H1 (cell line): Measurements from ENCODE around the gene TOB1. TPM values are rescaled to one million over a fixed set of nuclear protein-coding genes. Genes with fewer than 3 reads are reported as not detected.

ENCODE experiments used
- CTCF ChIA-PET: fragments of 300-600 bp; sonication (Branson Sonifier 250); formaldehyde crosslinking; loops from one replicate; lab custom pipeline; 2021; ENCODE audit not compliant: partially characterized antibody; lab: Charles Lee
- POLR2A ChIA-PET: fragments of 300-600 bp; sonication (Branson Sonifier 250); formaldehyde crosslinking; loops from one replicate; lab custom pipeline; 2021; ENCODE audit warnings: inconsistent platforms; ENCODE audit not compliant: partially characterized antibody; lab: Charles Lee
- DNase-seq, 2 experiments: peaks; one replicate each; pipeline versions ENCODE4 v3.0.0 to v3.0.0-alpha.2; 2010 to 2022; ENCODE audit warnings: low spot score in 2 of 2, low read depth in 1 of 2, mixed read lengths in 1 of 2
- FAIRE-seq: peaks from 2 replicates; lab custom pipeline; 2011; peaks lifted over from hg19 to GRCh38; lab: Jason Lieb, UNC
- H2AFZ ChIP-seq: 2 replicates; pipeline ENCODE4 v1.8.1; 2012; ENCODE audit warnings: low read length, inconsistent platforms
- H2AK5ac ChIP-seq: 2 replicates; pipeline ENCODE4 v1.6.1; 2013; ENCODE audit warnings: low read depth, low read length
- H2BK120ac ChIP-seq: replicated peaks from 2 replicates; pipeline ENCODE3; 2013; ENCODE audit warnings: low read depth, low read length, inconsistent platforms
- H2BK12ac ChIP-seq: 2 replicates; pipeline ENCODE4 v1.6.1; 2013; ENCODE audit warnings: low read depth, low read length
- H2BK15ac ChIP-seq: 2 replicates; pipeline ENCODE4 v1.6.1; 2013; ENCODE audit warnings: low read length
- H2BK20ac ChIP-seq: 2 replicates; pipeline ENCODE4 v1.6.1; 2013; ENCODE audit warnings: low read length
- H2BK5ac ChIP-seq: 2 replicates; pipeline ENCODE4 v1.6.1; 2013; ENCODE audit warnings: low read depth, low read length
- H3K14ac ChIP-seq: 2 replicates; pipeline ENCODE4 v1.6.1; 2013; ENCODE audit warnings: inconsistent platforms; ENCODE audit not compliant: insufficient read length
- H3K18ac ChIP-seq: 2 replicates; pipeline ENCODE4 v1.6.1; 2013; ENCODE audit warnings: low read length; ENCODE audit errors: extremely low read depth
- H3K23ac ChIP-seq: 2 replicates; pipeline ENCODE4 v1.6.1; 2013; ENCODE audit warnings: inconsistent platforms; ENCODE audit not compliant: insufficient read length
- H3K23me2 ChIP-seq: 2 replicates; pipeline ENCODE4 v1.6.1; 2013; ENCODE audit warnings: low read depth, low read length
- H3K27ac ChIP-seq: 2 replicates; pipeline ENCODE4 v1.6.1; 2011; ENCODE audit warnings: low read depth, low read length, inconsistent platforms
- H3K27me3 ChIP-seq, 4 experiments: replicated peaks in 1 of 4; 1 replicate in 1 of 4; 2 replicates in 3 of 4; pipeline versions ENCODE4 v1.6.1 to v1.8.1; 2011 to 2013; ENCODE audit warnings: low read length in 3 of 4, mild to moderate bottlenecking in 3 of 4, inconsistent platforms in 2 of 4, mixed read lengths in 2 of 4, moderate library complexity in 1 of 4; ENCODE audit not compliant: control insufficient read depth in 3 of 4, insufficient read depth in 3 of 4; ENCODE audit errors: extremely low read depth in 1 of 4
- H3K36me3 ChIP-seq, 4 experiments: 2 replicates each; pipeline versions ENCODE4 v1.6.1 to v1.8.1; 2011 to 2013; ENCODE audit warnings: mild to moderate bottlenecking in 4 of 4, low read length in 3 of 4, moderate library complexity in 2 of 4, control low read depth in 1 of 4, inconsistent platforms in 1 of 4; ENCODE audit not compliant: insufficient read depth in 4 of 4, control insufficient read depth in 2 of 4
- H3K4ac ChIP-seq: replicated peaks from 2 replicates; pipeline ENCODE3; 2013; ENCODE audit warnings: low read length, low read depth, mixed read lengths, inconsistent platforms; ENCODE audit not compliant: insufficient read length
- H3K4me1 ChIP-seq, 4 experiments: replicated peaks in 1 of 4; 1 replicate in 1 of 4; 2 replicates in 3 of 4; pipeline versions ENCODE4 v1.6.1 to v1.8.1; 2011 to 2013; ENCODE audit warnings: low read length in 3 of 4, inconsistent platforms in 2 of 4, mixed read lengths in 1 of 4; ENCODE audit not compliant: insufficient read depth in 4 of 4, control insufficient read depth in 3 of 4
- H3K4me2 ChIP-seq, 2 experiments: 2 replicates each; pipeline versions ENCODE4 v1.6.1 to v1.8.1; 2011 to 2013; ENCODE audit warnings: low read depth in 2 of 2, low read length in 2 of 2, control low read depth in 1 of 2, inconsistent platforms in 1 of 2, mild to moderate bottlenecking in 1 of 2; ENCODE audit not compliant: insufficient read depth in 1 of 2
- H3K4me3 ChIP-seq, 4 experiments: fragments of 200-600, 300-600 bp in 1 of 4; sonication (generic), shearing (Covaris generic), sonication (Bioruptor Twin) in 1 of 4; 2 replicates each; pipeline versions ENCODE4 v1.5.1 to v1.8.1; 2011 to 2016; ENCODE audit warnings: low read length in 4 of 4, low read depth in 3 of 4, control low read depth in 2 of 4, inconsistent platforms in 2 of 4, mild to moderate bottlenecking in 2 of 4, mixed read lengths in 1 of 4, moderate library complexity in 1 of 4; ENCODE audit not compliant: insufficient read depth in 2 of 4; ENCODE audit errors: extremely low read depth in 1 of 4
- H3K56ac ChIP-seq: replicated peaks from 2 replicates; pipeline ENCODE3; 2013; ENCODE audit warnings: low read depth, mild to moderate bottlenecking, mixed read lengths, low read length, inconsistent platforms; ENCODE audit not compliant: insufficient read length
- H3K79me1 ChIP-seq: 2 replicates; pipeline ENCODE4 v1.6.1; 2013; ENCODE audit warnings: low read depth, low read length, control low read depth
- H3K79me2 ChIP-seq, 2 experiments: 2 replicates each; pipeline versions ENCODE4 v1.6.1 to v1.8.1; 2012 to 2013; ENCODE audit warnings: low read length in 2 of 2, mild to moderate bottlenecking in 2 of 2, inconsistent platforms in 1 of 2; ENCODE audit not compliant: insufficient read depth in 2 of 2, control insufficient read depth in 1 of 2
- H3K9ac ChIP-seq, 4 experiments: replicated peaks in 1 of 4; 1 replicate in 1 of 4; 2 replicates in 3 of 4; pipeline versions ENCODE4 v1.6.1 to v1.8.1; 2011 to 2013; ENCODE audit warnings: low read depth in 3 of 4, low read length in 3 of 4, control low read depth in 2 of 4, mild to moderate bottlenecking in 2 of 4, moderate library complexity in 2 of 4, inconsistent platforms in 1 of 4; ENCODE audit errors: extremely low read depth in 1 of 4
- H3K9me3 ChIP-seq, 2 experiments: 2 replicates each; pipeline versions ENCODE4 v1.6.1 to v1.8.1; 2012 to 2013; ENCODE audit warnings: mild to moderate bottlenecking in 2 of 2, moderate library complexity in 2 of 2, control low read depth in 1 of 2, inconsistent platforms in 1 of 2, low read depth in 1 of 2, low read length in 1 of 2, mixed read lengths in 1 of 2; ENCODE audit not compliant: insufficient read depth in 2 of 2
- H4K20me1 ChIP-seq, 2 experiments: replicated peaks in 1 of 2; 2 replicates each; pipeline versions ENCODE3 to v1.8.1; 2011 to 2013; ENCODE audit warnings: inconsistent platforms in 2 of 2, low read length in 2 of 2, mild to moderate bottlenecking in 1 of 2; ENCODE audit not compliant: insufficient read depth in 2 of 2, control insufficient read depth in 1 of 2
- H4K5ac ChIP-seq: 2 replicates; pipeline ENCODE4 v1.6.1; 2013; ENCODE audit warnings: low read length, low read depth, mixed read lengths, inconsistent platforms; ENCODE audit not compliant: insufficient read length
- H4K8ac ChIP-seq: 2 replicates; pipeline ENCODE4 v1.8.0; 2013; ENCODE audit warnings: mild to moderate bottlenecking, moderate library complexity, low read length, inconsistent platforms; ENCODE audit not compliant: insufficient read depth; ENCODE audit errors: extremely low read depth
- H4K91ac ChIP-seq: replicated peaks from 2 replicates; pipeline ENCODE3; 2013; ENCODE audit warnings: low read length, mixed read lengths, inconsistent platforms; ENCODE audit not compliant: insufficient read length
- BACH1 ChIP-seq: IDR thresholded peaks from 2 replicates; pipeline ENCODE4 v1.6.1; 2012; ENCODE audit warnings: low read length, improper control_type of control experiment
- CBX5 ChIP-seq: fragments of 300-800, 300-1000 bp; sonication (generic); IDR thresholded peaks from 2 replicates; pipeline ENCODE4 v1.7.1; 2016; ENCODE audit warnings: antibody characterized with exemption, low read length, low read depth
- EGR1 ChIP-seq: IDR thresholded peaks from 2 replicates; pipeline ENCODE4 v1.6.1; 2011; ENCODE audit warnings: low read depth, low read length, borderline replicate concordance
- FOSL1 ChIP-seq: IDR thresholded peaks from 2 replicates; pipeline ENCODE4 v1.6.1; 2011; ENCODE audit warnings: mild to moderate bottlenecking, low read depth, low read length, moderate library complexity; ENCODE audit not compliant: insufficient read depth
- GABPA ChIP-seq: IDR thresholded peaks from 2 replicates; pipeline ENCODE4 v1.6.1; 2011; ENCODE audit warnings: mild to moderate bottlenecking, low read length, moderate library complexity, borderline replicate concordance; ENCODE audit not compliant: insufficient read depth
- POLR2AphosphoS5 ChIP-seq: IDR thresholded peaks from 2 replicates; pipeline ENCODE4 v1.6.1; 2011; ENCODE audit warnings: low read depth, low read length
- RFX5 ChIP-seq: IDR thresholded peaks from 2 replicates; pipeline ENCODE4 v1.6.1; 2011; ENCODE audit warnings: low read depth, low read length, improper control_type of control experiment, borderline replicate concordance
- RXRA ChIP-seq: IDR thresholded peaks from 2 replicates; pipeline ENCODE4 v1.6.1; 2011; ENCODE audit warnings: low read depth, mild to moderate bottlenecking, low read length, moderate library complexity; ENCODE audit not compliant: insufficient read depth
- SRF ChIP-seq: IDR thresholded peaks from 2 replicates; pipeline ENCODE4 v1.6.1; 2011; ENCODE audit warnings: mild to moderate bottlenecking, low read depth, low read length, moderate library complexity
- TAF1 ChIP-seq: IDR thresholded peaks from 2 replicates; pipeline ENCODE4 v1.6.1; 2011; ENCODE audit warnings: mild to moderate bottlenecking, low read depth, low read length
- ZNF274 ChIP-seq: IDR thresholded peaks from 2 replicates; pipeline ENCODE4 v1.7.0; 2012; ENCODE audit warnings: low read length, borderline replicate concordance; ENCODE audit errors: extremely low read depth
- WGBS, 2 experiments: shearing (Covaris generic) in 1 of 2; methylation state at CpG; one replicate each; pipeline versions ENCODE4 v1.1.6 to v1.1.7; 2013 to 2015; ENCODE audit warnings: low lambda C conversion rate in 2 of 2, mixed read lengths in 2 of 2, inconsistent platforms in 1 of 2, low coverage in 1 of 2, missing lambda C conversion rate in 1 of 2; ENCODE audit not compliant: insufficient replicate concordance in 2 of 2, insufficient coverage in 1 of 2, insufficient read length in 1 of 2; ENCODE audit errors: extremely low coverage in 1 of 2, missing lambda C conversion rate in 1 of 2; 5-methylcytosine and 5-hydroxymethylcytosine counted together
- polyA plus RNA-seq, 7 experiments: library from polyadenylated mRNA; depleted of rRNA in 3 of 7; stranded (reverse) in 5 of 7; unstranded in 2 of 7; fragments of >200 nt in 5 of 7; fragments of 200-250 nt in 2 of 7; gene quantifications; 1 replicate in 5 of 7; 2 replicates in 1 of 7; 4 replicates in 1 of 7; pipeline versions ENCODE4 v1.2.1 to v1.2.3, GENCODE V29; 2011 to 2013; ENCODE audit warnings: missing spikeins in 2 of 7, mixed read lengths in 2 of 7
- total RNA-seq: library from RNA; stranded (reverse); fragmentation: NEBNext Ultra II Directional; extraction: Animal tissue kit (Norgen Biotek cat#: 25700); gene quantifications from 2 replicates; pipeline ENCODE4 v1.2.1, GENCODE V29; 2021

Gene TOB1
- total and polyA plus RNA-seq, 2 of the 8 experiments (the other 6 are each of a cell fraction or from before 2014, with no cell fraction given), result 14.4 to 20.8 TPM

DNA sequence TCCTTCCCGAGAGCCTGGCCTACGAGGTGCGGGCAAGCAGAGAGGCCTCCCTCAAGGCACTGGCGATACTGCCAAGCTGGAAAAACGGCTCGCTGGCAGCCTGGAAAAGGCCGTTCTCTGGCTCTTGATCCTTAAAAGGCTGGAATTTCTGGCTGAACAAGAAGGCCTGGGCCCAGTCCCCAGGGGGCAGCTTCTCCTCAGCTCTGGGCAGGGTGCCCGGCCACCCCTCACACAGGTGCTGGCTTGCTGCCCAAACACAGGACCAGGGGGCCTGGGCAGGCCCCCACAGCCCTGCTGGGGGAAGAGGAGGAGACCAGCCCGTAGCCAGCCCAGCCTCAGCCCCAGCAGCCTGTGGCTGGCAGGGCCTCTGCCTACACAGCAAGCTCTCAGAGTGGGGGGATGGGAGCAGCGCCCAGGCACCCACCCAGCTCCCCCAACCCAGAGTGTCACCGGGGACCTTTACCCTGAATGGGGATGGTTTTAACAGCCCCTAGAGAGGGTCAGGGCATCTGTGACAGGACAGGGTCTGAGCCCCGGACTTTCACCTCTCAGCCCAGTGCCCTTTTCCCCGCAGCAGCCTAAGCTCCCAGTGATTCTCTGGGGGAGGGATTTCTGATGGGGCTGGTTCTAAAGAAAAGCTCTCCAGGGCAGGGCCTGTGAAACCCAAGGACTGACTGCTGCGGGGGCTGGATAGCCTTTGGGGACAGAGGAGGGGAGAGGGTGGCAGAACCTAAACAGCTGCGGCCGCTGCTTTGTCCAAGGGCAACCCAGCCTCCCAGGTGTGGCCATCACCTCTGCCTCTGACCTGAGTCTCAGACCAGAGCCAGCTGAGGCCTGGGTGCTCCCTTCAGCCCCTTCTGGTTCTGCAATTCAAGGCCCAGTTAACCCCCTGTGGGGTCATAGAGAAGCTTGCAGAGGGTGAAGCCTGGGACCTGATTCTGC is 38.6 kb upstream of the TOB1 start:
- H2BK20ac ChIP-seq, result no peak overlapping the region
- H3K14ac ChIP-seq, result no peak overlapping the region
- no peaks in the 10 kb centered on the region for H3K79me2 ChIP-seq
- no peak for FAIRE-seq
- H3K4me3 ChIP-seq, result no peak overlapping the region
- 66% methylated on average over 15 of the region's 16 CpGs; no CpG with 5 or more reads in 1 of the 2 experiments for WGBS, 2 experiments
- peak overlapping the region; percentile 63 for H2AFZ ChIP-seq
- CTCF ChIA-PET, result interaction anchor here (0.7 to 3.6 kb wide), 19 partner anchors 8 to 122 kb away, joined by 3 to 16 read pairs (median 5); partner anchors contain the start of gene TOB1
- DNase-seq, result peak in 1 of 2 experiments; percentile 72
- peak overlapping the region; percentile 81; the same call in 1 of the 2 replicates for H2BK5ac ChIP-seq
- no peaks in the 10 kb centered on the region for H3K27me3 ChIP-seq
- H3K56ac ChIP-seq, result no peak overlapping the region
- no peaks in the 10 kb centered on the region for H3K79me1 ChIP-seq
- no peak overlapping the region for H3K23ac ChIP-seq
- no peaks in the 10 kb centered on the region for H4K20me1 ChIP-seq
- H3K9me3 ChIP-seq, result no peaks in the 10 kb centered on the region
- H3K18ac ChIP-seq, result peak overlapping the region; percentile 25
- H3K4me1 ChIP-seq, result peaks cover 9 to 39% (median 28%) of the 10 kb centered on the region in 4 experiments
- no peak overlapping the region for H4K5ac ChIP-seq
- H3K36me3 ChIP-seq, result no peaks in the 10 kb centered on the region
- H2BK15ac ChIP-seq, result no peak overlapping the region
- peak overlapping the region; percentile 95 for H4K91ac ChIP-seq
- H3K4ac ChIP-seq, result peak overlapping the region; percentile 44
- H2BK120ac ChIP-seq, result no peak overlapping the region
- POLR2A ChIA-PET, result interaction anchor here (0.6 to 6.7 kb wide), 13 partner anchors 8 to 39 kb away, joined by 3 to 85 read pairs (median 4); partner anchors contain the start of gene TOB1
- peak overlapping the region; percentile 50; the same call in 1 of the 2 replicates for H2BK12ac ChIP-seq
- H4K8ac ChIP-seq, result peak overlapping the region; percentile 73; the same call in 1 of the 2 replicates
- peak overlapping the region; percentile 32; the same call in 1 of the 2 replicates for H3K27ac ChIP-seq
- H2AK5ac ChIP-seq, result no peak overlapping the region
- H3K4me2 ChIP-seq, result peak overlapping the region; percentile 4 to 28; a peak in 2 of 4 replicates
- no peaks in the 10 kb centered on the region for H3K23me2 ChIP-seq
- H3K9ac ChIP-seq, result 0 out of 7 replicates have a peak overlapping the region, but pooled peaks of 2 of the 4 experiments have one; percentile 10 to 38
- no peak for TF ChIP-seq CBX5
- TF ChIP-seq FOSL1, result no peak
- no peak for TF ChIP-seq SRF
- TF ChIP-seq TAF1, result no peak
- no peak for TF ChIP-seq RXRA
- TF ChIP-seq BACH1, result no peak
- TF ChIP-seq GABPA, result no peak
- no peak for TF ChIP-seq POLR2AphosphoS5
- TF ChIP-seq RFX5, result no peak
- TF ChIP-seq EGR1, result no peak
- no peak for TF ChIP-seq ZNF274
